Astrocyte (in vitro differentiated cells and primary cell): ENCODE results near the gene SPIN2B. TPM values are rescaled to one million over a fixed set of nuclear protein-coding genes. Genes with fewer than 3 reads are reported as not detected.
A peak's percentile ranks its signal among the peaks of the same experiment; 100 is the strongest.
"Not testable (repeated sequence)": the region's sequence is repeated elsewhere in the genome, so short reads cannot be mapped to it uniquely, and the experiment has no call there.

ENCODE experiments used
- DNase-seq: peaks from one replicate; pipeline ENCODE4 v3.0.0-alpha.2; 2010; ENCODE audit warnings: low read depth
- FAIRE-seq: peaks from 2 replicates; lab custom pipeline; 2011; peaks lifted over from hg19 to GRCh38; lab: Jason Lieb, UNC
- H2AFZ ChIP-seq: 2 replicates; pipeline ENCODE4 v1.6.0; 2012; ENCODE audit warnings: low read depth, low read length, inconsistent platforms
- H3K27ac ChIP-seq: 2 replicates; pipeline ENCODE4 v1.5.1; 2011; ENCODE audit warnings: low read depth, low read length, inconsistent platforms
- H3K27me3 ChIP-seq: 2 replicates; pipeline ENCODE4 v1.6.0; 2011; ENCODE audit warnings: low read length, inconsistent platforms; ENCODE audit not compliant: insufficient read depth
- H3K36me3 ChIP-seq: 2 replicates; pipeline ENCODE4 v1.5.1; 2011; ENCODE audit warnings: low read length, inconsistent platforms; ENCODE audit not compliant: insufficient read depth
- H3K4me1 ChIP-seq: 2 replicates; pipeline ENCODE4 v1.5.1; 2011; ENCODE audit warnings: low read length, inconsistent platforms; ENCODE audit not compliant: insufficient read depth
- H3K4me2 ChIP-seq: 2 replicates; pipeline ENCODE4 v1.6.0; 2012; ENCODE audit warnings: low read length, inconsistent platforms
- H3K4me3 ChIP-seq: 2 replicates; pipeline ENCODE4 v1.5.1; 2011; ENCODE audit warnings: low read depth, mild to moderate bottlenecking, low read length, inconsistent platforms; ENCODE audit not compliant: insufficient read depth
- H3K79me2 ChIP-seq: 2 replicates; pipeline ENCODE4 v1.6.0; 2012; ENCODE audit warnings: mild to moderate bottlenecking, low read length, inconsistent platforms; ENCODE audit not compliant: insufficient read depth
- H3K9ac ChIP-seq: 2 replicates; pipeline ENCODE4 v1.6.0; 2012; ENCODE audit warnings: mild to moderate bottlenecking, low read length, inconsistent platforms
- H3K9me3 ChIP-seq: 2 replicates; pipeline ENCODE4 v1.5.1; 2012; ENCODE audit warnings: low read depth, mild to moderate bottlenecking, low read length, inconsistent platforms; ENCODE audit not compliant: insufficient read depth
- H4K20me1 ChIP-seq: 2 replicates; pipeline ENCODE4 v1.6.0; 2012; ENCODE audit warnings: low read length, inconsistent platforms; ENCODE audit not compliant: insufficient read depth
- H3K27ac Mint-ChIP-seq: one replicate; pipeline ENCODE4 v1.8.0; 2021; ENCODE audit warnings: mild to moderate bottlenecking, mixed read lengths; ENCODE audit not compliant: unreplicated experiment
- H3K27me3 Mint-ChIP-seq: one replicate; pipeline ENCODE4 v1.8.0; 2021; ENCODE audit warnings: low read depth, mixed read lengths; ENCODE audit not compliant: unreplicated experiment
- H3K36me3 Mint-ChIP-seq: one replicate; pipeline ENCODE4 v1.8.0; 2021; ENCODE audit warnings: low read depth, mixed read lengths; ENCODE audit not compliant: unreplicated experiment
- H3K4me1 Mint-ChIP-seq: one replicate; pipeline ENCODE4 v1.8.0; 2021; ENCODE audit warnings: low read depth, mixed read lengths; ENCODE audit not compliant: unreplicated experiment
- H3K4me3 Mint-ChIP-seq: one replicate; pipeline ENCODE4 v1.8.0; 2021; ENCODE audit warnings: mild to moderate bottlenecking, moderate library complexity, mixed read lengths; ENCODE audit not compliant: unreplicated experiment
- H3K9me3 Mint-ChIP-seq: one replicate; pipeline ENCODE4 v1.8.0; 2021; ENCODE audit warnings: mild to moderate bottlenecking, mixed read lengths; ENCODE audit not compliant: unreplicated experiment
- CTCF ChIP-seq: IDR thresholded peaks from 2 replicates; pipeline ENCODE4 v1.5.1; 2011; ENCODE audit warnings: low read depth, mild to moderate bottlenecking, inconsistent platforms, low read length, moderate library complexity; ENCODE audit not compliant: insufficient read depth
- EZH2 ChIP-seq: IDR thresholded peaks from 2 replicates; pipeline ENCODE4 v1.6.1; 2012; ENCODE audit warnings: mild to moderate bottlenecking, low read length, inconsistent platforms; ENCODE audit not compliant: insufficient read depth
- total RNA-seq: library from RNA; stranded (reverse); gene quantifications from 2 replicates; pipeline ENCODE4 v1.2.1, GENCODE V29; 2021

The SPIN2B gene
- total RNA-seq, 1 donor from 2014 or later, result 13.0 TPM

DNA sequence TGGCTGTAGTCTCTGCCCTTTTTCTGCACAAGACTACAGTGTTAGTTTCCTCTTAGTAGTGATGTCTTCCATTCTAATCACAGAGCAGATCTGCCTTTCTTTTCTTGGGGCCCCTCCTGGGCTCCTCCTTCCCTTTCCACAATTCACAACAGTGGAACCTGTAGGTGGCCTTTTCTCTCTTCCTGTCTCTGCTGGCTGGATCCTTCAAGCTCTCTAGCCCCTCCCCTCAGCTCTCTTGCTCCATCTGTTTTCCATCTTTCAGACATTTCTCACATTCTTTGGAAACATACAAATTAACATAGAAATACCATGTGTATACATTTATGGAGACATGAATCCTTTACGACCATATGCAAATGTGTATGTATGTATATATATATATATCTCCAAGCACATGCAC, 16.2 kb upstream of the SPIN2B start:
- no peaks in the 10 kb centered on the region for H3K9me3 ChIP-seq
- H3K36me3 ChIP-seq, result no peaks in the 10 kb centered on the region
- H3K4me3 Mint-ChIP-seq, result peak overlapping the region; percentile 82
- no peak overlapping the region for H3K27ac ChIP-seq
- peak overlapping the region; percentile 42 for H3K4me3 ChIP-seq
- H3K4me1 Mint-ChIP-seq, result no peaks in the 10 kb centered on the region
- H3K79me2 ChIP-seq, result no peaks in the 10 kb centered on the region
- H3K4me1 ChIP-seq, result no peaks in the 10 kb centered on the region
- FAIRE-seq, result no peak
- peak overlapping the region; percentile 76 for H3K4me2 ChIP-seq
- no peaks in the 10 kb centered on the region for H3K9me3 Mint-ChIP-seq
- TF ChIP-seq EZH2 (no peak), CTCF (no peak)
- H3K27ac Mint-ChIP-seq, result peak overlapping the region; percentile 67
- H4K20me1 ChIP-seq, result no peaks in the 10 kb centered on the region
- H3K36me3 Mint-ChIP-seq, result no peaks in the 10 kb centered on the region
- no peak overlapping the region for H2AFZ ChIP-seq
- no peak for DNase-seq
- H3K27me3 Mint-ChIP-seq, result no peaks in the 10 kb centered on the region
- H3K9ac ChIP-seq, result no peak overlapping the region
- H3K27me3 ChIP-seq, result no peaks in the 10 kb centered on the region

DNA sequence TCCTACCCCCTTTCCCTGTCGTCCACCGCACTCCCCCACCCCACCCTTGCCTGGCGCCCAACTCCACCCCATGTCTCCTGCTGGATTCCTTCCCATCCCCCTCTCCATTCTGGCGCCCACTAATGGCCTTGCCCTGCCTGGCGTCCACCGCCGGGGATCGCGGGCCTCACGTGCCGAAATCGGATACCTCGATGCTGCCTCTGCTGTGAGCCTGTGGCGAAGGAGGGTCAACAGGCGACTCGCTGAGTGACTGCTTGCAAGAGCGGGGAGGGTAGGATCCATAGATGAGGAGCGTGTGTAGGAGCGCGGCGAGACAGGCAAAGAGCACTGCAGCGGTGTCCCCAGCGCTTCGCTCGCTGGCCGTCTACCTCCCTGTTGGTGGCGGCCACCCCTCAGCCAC, 15.7 kb upstream of the SPIN2B start, which contains the start of gene SPIN2A:
TSS of gene SPIN2A (minus strand) at position 325 of the 400 bp plus-strand sequence. CDS start 800 bp downstream, outside the sequence.
- H3K9me3 Mint-ChIP-seq, FAIRE-seq: not testable (repeated sequence)

DNA sequence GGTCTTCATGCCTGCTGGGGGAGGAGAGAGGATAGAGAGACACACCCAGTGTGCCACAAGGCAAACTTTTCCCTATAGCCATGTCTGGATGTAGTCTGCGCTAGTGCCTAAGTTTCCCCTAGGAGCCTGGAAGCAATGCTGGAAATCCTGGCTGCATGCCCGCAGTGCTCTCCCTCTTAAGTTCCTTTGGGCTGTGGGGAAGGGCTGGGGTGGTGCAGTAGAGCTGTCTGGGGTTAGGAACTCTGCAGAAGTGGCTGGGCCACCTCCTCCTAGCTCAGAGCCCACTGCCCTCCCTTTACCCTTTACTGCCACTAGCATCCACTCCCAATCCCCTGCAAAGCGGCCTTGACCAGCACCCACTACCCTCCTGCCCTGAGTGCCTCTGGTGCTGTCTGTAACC, 15.2 kb upstream of the SPIN2B start:
- H4K20me1 ChIP-seq, H3K27me3 Mint-ChIP-seq, H3K4me3 Mint-ChIP-seq, H3K27me3 ChIP-seq, H3K9ac ChIP-seq, H3K27ac ChIP-seq, H3K4me1 ChIP-seq, H3K9me3 Mint-ChIP-seq, H3K4me3 ChIP-seq, DNase-seq, H3K79me2 ChIP-seq, H3K36me3 ChIP-seq, H3K36me3 Mint-ChIP-seq, H2AFZ ChIP-seq, H3K9me3 ChIP-seq, H3K4me1 Mint-ChIP-seq, FAIRE-seq, H3K27ac Mint-ChIP-seq: not testable (repeated sequence)
- H3K4me2 ChIP-seq, result peak overlapping the region; percentile 76

More for the DNA sequence above, 15.7 kb upstream of the SPIN2B start, which contains the start of gene SPIN2A:
- not testable (repeated sequence) for DNase-seq, H3K4me1 ChIP-seq, H4K20me1 ChIP-seq, H3K27me3 ChIP-seq, H3K36me3 Mint-ChIP-seq, H3K36me3 ChIP-seq, H3K79me2 ChIP-seq, H3K9me3 ChIP-seq, H3K9ac ChIP-seq, H3K4me1 Mint-ChIP-seq, H3K27me3 Mint-ChIP-seq, H2AFZ ChIP-seq, H3K27ac ChIP-seq
- H3K27ac Mint-ChIP-seq, result peak within 1 kb of the TSS; percentile 67
- peak within 1 kb of the TSS; percentile 82 for H3K4me3 Mint-ChIP-seq
- Histone ChIP-seq H3K4me3 (peak within 1 kb of the TSS; percentile 42), H3K4me2 (peak within 1 kb of the TSS; percentile 76)
